Nephron progenitor cell (in vitro differentiated cells): ENCODE data around the gene PRMT6.

Experiments used
- DNase-seq: peaks from one replicate; pipeline ENCODE4 v3.0.0; 2021
- H3K27ac Mint-ChIP-seq: 2 replicates; pipeline ENCODE4 v1.8.0; 2021; ENCODE audit warnings: mild to moderate bottlenecking, moderate library complexity, mixed read lengths
- H3K27me3 Mint-ChIP-seq: 2 replicates; pipeline ENCODE4 v1.8.0; 2021; ENCODE audit warnings: mild to moderate bottlenecking, low read depth, mixed read lengths; ENCODE audit not compliant: poor library complexity
- H3K36me3 Mint-ChIP-seq: 2 replicates; pipeline ENCODE4 v1.8.0; 2021; ENCODE audit warnings: low read depth, mixed read lengths
- H3K4me1 Mint-ChIP-seq: 2 replicates; pipeline ENCODE4 v1.8.0; 2021; ENCODE audit warnings: mixed read lengths
- H3K4me3 Mint-ChIP-seq: 2 replicates; pipeline ENCODE4 v1.8.0; 2021; ENCODE audit warnings: mild to moderate bottlenecking, moderate library complexity, mixed read lengths
- H3K9me3 Mint-ChIP-seq: 2 replicates; pipeline ENCODE4 v1.8.0; 2021; ENCODE audit warnings: mild to moderate bottlenecking, moderate library complexity, mixed read lengths
- CTCF ChIP-seq: fragments of 200-600 bp; sonication (generic); IDR thresholded peaks from 2 replicates; pipeline ENCODE4 v1.5.0; 2021; ENCODE audit warnings: antibody characterized with exemption

Gene PRMT6

GRCh38 chr1:107057197-107058133 is 991 bp downstream of the PRMT6 start:
- peaks cover 23% of the 10 kb centered on the region for H3K36me3 Mint-ChIP-seq
- H3K4me3 Mint-ChIP-seq = peak overlapping the region; percentile 96
- H3K9me3 Mint-ChIP-seq = peaks cover 8% of the 10 kb centered on the region
- peak overlapping the region; percentile 79 for H3K27ac Mint-ChIP-seq
- H3K4me1 Mint-ChIP-seq = peaks cover 26% of the 10 kb centered on the region
- no peaks in the 10 kb centered on the region for H3K27me3 Mint-ChIP-seq
- DNase-seq = peak; percentile 72
- no peak for TF ChIP-seq CTCF

GRCh38 chr1:107058245-107059032 is 2.0 kb downstream of the PRMT6 start:
- DNase-seq = no peak
- Mint-ChIP-seq H3K27ac (no peak overlapping the region), H3K27me3 (no peaks in the 10 kb centered on the region)

GRCh38 chr1:107061886-107062285 is 5.4 kb downstream of the PRMT6 start:
- Mint-ChIP-seq H3K27ac (no peak overlapping the region), H3K4me3 (no peak overlapping the region), H3K36me3 (peaks cover 12% of the 10 kb centered on the region), H3K4me1 (peaks cover 20% of the 10 kb centered on the region), H3K27me3 (no peaks in the 10 kb centered on the region), H3K9me3 (no peaks in the 10 kb centered on the region)
- no peak for DNase-seq
- TF ChIP-seq CTCF = no peak

More at GRCh38 chr1:107058245-107059032, 2.0 kb downstream of the PRMT6 start:
- Mint-ChIP-seq H3K4me3 (peak overlapping the region; percentile 96), H3K36me3 (peaks cover 23% of the 10 kb centered on the region), H3K9me3 (peaks cover 8% of the 10 kb centered on the region), H3K4me1 (peaks cover 26% of the 10 kb centered on the region)
- TF ChIP-seq CTCF = no peak

- no peaks in the 10 kb centered on the region for H3K9me3 Mint-ChIP-seq
- no peak for TF ChIP-seq CTCF
- DNase-seq = no peak
- no peaks in the 10 kb centered on the region for H3K36me3 Mint-ChIP-seq
- H3K27me3 Mint-ChIP-seq = no peaks in the 10 kb centered on the region
- no peak overlapping the region for H3K27ac Mint-ChIP-seq
- H3K4me1 Mint-ChIP-seq = no peaks in the 10 kb centered on the region
- H3K4me3 Mint-ChIP-seq = no peak overlapping the region
Observed at GRCh38 chr1:107073493-107073892, 17.0 kb downstream of the PRMT6 start.

GRCh38 chr1:107076841-107077240 is 20.4 kb downstream of the PRMT6 start:
- H3K9me3 Mint-ChIP-seq = no peaks in the 10 kb centered on the region
- H3K4me3 Mint-ChIP-seq = no peak overlapping the region
- no peaks in the 10 kb centered on the region for H3K27me3 Mint-ChIP-seq
- DNase-seq = no peak
- H3K36me3 Mint-ChIP-seq = no peaks in the 10 kb centered on the region
- no peak overlapping the region for H3K27ac Mint-ChIP-seq
- TF ChIP-seq CTCF = no peak
- H3K4me1 Mint-ChIP-seq = no peaks in the 10 kb centered on the region
